Ascending aorta (tissue), 2 donors: ENCODE results near the gene PRKAB2. TPM values are rescaled to one million over a fixed set of nuclear protein-coding genes. Genes with fewer than 3 reads are reported as not detected.

Experiments
- DNase-seq, 2 donors: peaks; one replicate each; pipeline ENCODE4 v3.0.0-alpha.2; 2019; ENCODE audit warnings: low spot score in 2 of 2
- H3K27ac ChIP-seq, 2 donors: fragments of 200-600 bp; sonication (generic); one replicate each; pipeline ENCODE4 v1.5.1; 2016 to 2017; ENCODE audit warnings: mild to moderate bottlenecking in 1 of 2
- H3K27me3 ChIP-seq: fragments of 200-600 bp; sonication (generic); one replicate; pipeline ENCODE4 v1.5.1; 2017
- H3K36me3 ChIP-seq, 2 donors: fragments of 200-600 bp; sonication (generic); one replicate each; pipeline ENCODE4 v1.5.1; 2016
- H3K4me1 ChIP-seq, 2 donors: fragments of 200-600 bp; sonication (generic); one replicate each; pipeline ENCODE4 v1.5.1; 2016 to 2017; ENCODE audit warnings: mild to moderate bottlenecking in 1 of 2
- H3K4me3 ChIP-seq, 2 donors: fragments of 200-600 bp; sonication (generic); one replicate each; pipeline ENCODE4 v1.5.1; 2016 to 2017; ENCODE audit warnings: mild to moderate bottlenecking in 1 of 2
- H3K9me3 ChIP-seq, 2 donors: fragments of 200-600 bp; sonication (generic); one replicate each; pipeline ENCODE4 v1.5.1; 2016
- CTCF ChIP-seq, 3 experiments: fragments of 200-600 bp in 2 of 3; fragments of 450-650 bp in 1 of 3; sonication (generic) in 2 of 3; IDR thresholded peaks; one replicate each; pipeline ENCODE4 v1.5.1; 2016 to 2019; ENCODE audit warnings: antibody characterized with exemption in 3 of 3, mild to moderate bottlenecking in 1 of 3, moderate library complexity in 1 of 3
- intact Hi-C: fragments of 100-400 bp; cut with DNase I; formaldehyde crosslinking; loops from one replicate; pipeline ENCODE4 v1.15.1; 2023
- total RNA-seq: library from RNA; depleted of rRNA; stranded (reverse); fragments of >200 nt; gene quantifications from one replicate; pipeline ENCODE4 v1.1.0, GENCODE V29; 2016

PRKAB2 gene
- total RNA-seq, 1 donor from 2014 or later, result 15.4 TPM

- H3K4me3 ChIP-seq, result peak overlapping the region; percentile 76 to 88
- H3K27me3 ChIP-seq, result no peaks in the 10 kb centered on the region
- peak overlapping the region; percentile 89 to 93 for H3K27ac ChIP-seq
- peaks cover 0 to 4% of the 10 kb centered on the region in 2 donors for H3K36me3 ChIP-seq
- no peak for DNase-seq
- no peaks in the 10 kb centered on the region for H3K9me3 ChIP-seq
- intact Hi-C loops, result loop anchor here (1.0 to 5.0 kb wide), 5 partner anchors 53 to 596 kb away; partner anchors contain the start of genes BCL9, CHD1L and FMO5
- H3K4me1 ChIP-seq, result peaks cover 3 to 13% of the 10 kb centered on the region in 2 donors
- TF ChIP-seq CTCF (IDR thresholded peaks at IDR 0.05), result no peak
Observed at GRCh38 chr1:147171399-147172167, 687 bp downstream of the PRKAB2 start.

- Histone ChIP-seq H3K36me3 (peaks cover 13 to 19% of the 10 kb centered on the region in 2 donors), H3K4me1 (peaks cover 3 to 13% of the 10 kb centered on the region in 2 donors), H3K27ac (peak overlapping the region in 1 of 2 donors; percentile 89), H3K9me3 (no peaks in the 10 kb centered on the region), H3K27me3 (no peaks in the 10 kb centered on the region), H3K4me3 (peak overlapping the region; percentile 76 to 88)
- no peak for DNase-seq
- intact Hi-C loops, result loop anchor here (5.0 kb wide), 2 partner anchors 372 to 597 kb away; partner anchors contain the start of gene BCL9
- TF ChIP-seq CTCF (IDR thresholded peaks at IDR 0.05), result no peak
Observed at GRCh38 chr1:147169840-147170674, 2.2 kb downstream of the PRKAB2 start.

- intact Hi-C loops, result no loop called here
- peaks cover 3 to 13% of the 10 kb centered on the region in 2 donors for H3K4me1 ChIP-seq
- H3K36me3 ChIP-seq, result peaks cover 13 to 26% of the 10 kb centered on the region in 2 donors
- no peaks in the 10 kb centered on the region for H3K27me3 ChIP-seq
- H3K4me3 ChIP-seq, result no peak overlapping the region
- no peak for TF ChIP-seq CTCF (IDR thresholded peaks at IDR 0.05)
- H3K9me3 ChIP-seq, result no peaks in the 10 kb centered on the region
- no peak overlapping the region for H3K27ac ChIP-seq
- DNase-seq, result no peak
Observed at GRCh38 chr1:147169171-147169570, 3.1 kb downstream of the PRKAB2 start.

GRCh38 chr1:147168626-147169058, 3.6 kb downstream of the PRKAB2 start:
- DNase-seq, result no peak
- Histone ChIP-seq H3K4me3 (no peak overlapping the region), H3K4me1 (peaks cover 1 to 13% of the 10 kb centered on the region in 2 donors), H3K36me3 (peaks cover 13 to 31% of the 10 kb centered on the region in 2 donors), H3K27me3 (no peaks in the 10 kb centered on the region), H3K9me3 (no peaks in the 10 kb centered on the region), H3K27ac (no peak overlapping the region)
- TF ChIP-seq CTCF (IDR thresholded peaks at IDR 0.05), result no peak
- intact Hi-C loops, result no loop called here

DNA sequence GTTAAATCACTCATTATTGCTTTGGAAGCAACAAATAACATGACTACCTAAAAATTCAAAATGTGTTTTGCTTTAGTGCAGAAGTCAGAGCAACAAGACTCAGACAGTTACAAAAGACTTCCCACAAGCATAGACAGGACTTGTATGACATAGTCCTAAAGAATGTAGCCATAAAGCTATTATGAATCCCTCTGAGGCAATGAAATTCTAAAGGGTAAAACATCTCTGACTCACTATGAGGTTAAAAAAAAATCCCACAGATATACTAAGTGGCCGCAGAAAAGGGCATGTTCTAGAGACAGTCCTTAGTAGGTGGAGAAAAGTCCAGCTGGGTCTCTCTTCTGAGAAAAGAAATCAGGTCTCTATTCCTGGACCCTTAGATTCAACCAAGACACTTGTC, 4.9 kb downstream of the PRKAB2 start:
- no peaks in the 10 kb centered on the region for H3K27me3 ChIP-seq
- intact Hi-C loops, result no loop called here
- TF ChIP-seq CTCF (IDR thresholded peaks at IDR 0.05), result no peak
- peak overlapping the region in 1 of 2 donors; percentile 46 for H3K27ac ChIP-seq
- H3K4me1 ChIP-seq, result peaks cover 0 to 13% of the 10 kb centered on the region in 2 donors
- peaks cover 13 to 37% of the 10 kb centered on the region in 2 donors for H3K36me3 ChIP-seq
- no peaks in the 10 kb centered on the region for H3K9me3 ChIP-seq
- DNase-seq, result no peak
- no peak overlapping the region for H3K4me3 ChIP-seq
